C4-2B (cell line): ENCODE measurements around the gene NKX3-2.

ENCODE experiments used
- CTCF ChIP-seq: fragments of 450-650 bp; conservative IDR thresholded peaks from 2 replicates; pipeline ENCODE4 v1.5.1; 2017; ENCODE audit warnings: mild to moderate bottlenecking
- ZFX ChIP-seq: fragments of 450-650 bp; IDR thresholded peaks from 2 replicates; pipeline ENCODE4 v1.6.1; 2017

- TF ChIP-seq CTCF (peak; percentile 84), ZFX (no peak)
Observed at GRCh38 chr4:13548984-13549546, 4.8 kb upstream of the NKX3-2 start.
